Smooth muscle cell of the coronary artery (primary cell): ENCODE data around the gene HLA-DOA. TPM values are rescaled to one million over a fixed set of nuclear protein-coding genes. Genes with fewer than 3 reads are reported as not detected.

Source experiments
- total RNA-seq: library from RNA; depleted of rRNA; stranded (reverse); fragments of >200 nt; gene quantifications from 2 replicates; pipeline ENCODE4 v1.2.3, GENCODE V29; 2014; ENCODE audit warnings: low replicate concordance

HLA-DOA gene
- under 0.01 TPM in 1 of 2 replicates, not detected in the other for total RNA-seq

DNA sequence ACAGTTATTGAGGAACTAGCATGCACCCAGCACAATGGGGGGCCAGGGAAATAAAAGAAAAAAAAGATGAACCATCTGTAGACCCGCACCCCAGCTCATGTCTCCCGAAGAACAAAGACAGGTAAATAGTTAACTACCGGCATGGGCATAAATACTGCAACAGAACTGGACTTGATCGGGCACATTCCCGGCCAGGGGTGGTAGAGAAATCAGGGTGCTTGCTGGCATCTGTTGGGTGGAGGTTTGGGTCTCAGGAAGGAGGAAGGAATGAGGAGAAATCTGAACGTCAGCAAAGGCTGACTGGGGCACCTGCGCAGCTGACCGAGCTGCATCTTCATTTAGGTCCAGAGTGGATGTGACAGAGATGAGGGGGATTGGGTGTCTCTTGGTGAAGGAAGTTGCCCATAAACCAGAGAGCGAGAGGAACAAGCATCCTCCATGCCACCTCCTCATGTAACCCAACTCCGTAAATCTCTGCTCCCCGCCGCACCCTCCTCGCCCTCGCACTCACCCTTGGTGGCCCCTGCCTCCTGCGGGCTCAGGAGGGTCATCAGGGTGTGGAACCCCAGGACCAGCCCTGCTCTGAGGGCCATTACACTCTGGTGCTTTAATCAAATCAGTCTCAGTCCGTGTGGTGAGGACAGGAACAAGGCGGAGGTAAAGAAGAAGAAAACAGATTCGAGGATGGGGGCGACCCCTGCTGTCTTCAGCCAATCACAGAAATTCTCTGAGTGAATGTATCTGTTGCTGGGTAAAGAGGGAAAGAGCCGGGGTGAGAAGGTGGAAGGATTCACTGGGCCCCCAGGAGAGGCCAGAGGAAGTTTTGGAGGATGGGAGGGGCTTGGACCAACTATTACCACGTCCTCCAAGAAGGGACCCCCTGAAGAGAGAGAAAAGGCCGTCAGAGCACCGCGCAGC lies at the start of gene HLA-DOA:
Gene HLA-DOA, minus strand, starts transcription at position 648 of the 918 bp plus-strand sequence.

DNA sequence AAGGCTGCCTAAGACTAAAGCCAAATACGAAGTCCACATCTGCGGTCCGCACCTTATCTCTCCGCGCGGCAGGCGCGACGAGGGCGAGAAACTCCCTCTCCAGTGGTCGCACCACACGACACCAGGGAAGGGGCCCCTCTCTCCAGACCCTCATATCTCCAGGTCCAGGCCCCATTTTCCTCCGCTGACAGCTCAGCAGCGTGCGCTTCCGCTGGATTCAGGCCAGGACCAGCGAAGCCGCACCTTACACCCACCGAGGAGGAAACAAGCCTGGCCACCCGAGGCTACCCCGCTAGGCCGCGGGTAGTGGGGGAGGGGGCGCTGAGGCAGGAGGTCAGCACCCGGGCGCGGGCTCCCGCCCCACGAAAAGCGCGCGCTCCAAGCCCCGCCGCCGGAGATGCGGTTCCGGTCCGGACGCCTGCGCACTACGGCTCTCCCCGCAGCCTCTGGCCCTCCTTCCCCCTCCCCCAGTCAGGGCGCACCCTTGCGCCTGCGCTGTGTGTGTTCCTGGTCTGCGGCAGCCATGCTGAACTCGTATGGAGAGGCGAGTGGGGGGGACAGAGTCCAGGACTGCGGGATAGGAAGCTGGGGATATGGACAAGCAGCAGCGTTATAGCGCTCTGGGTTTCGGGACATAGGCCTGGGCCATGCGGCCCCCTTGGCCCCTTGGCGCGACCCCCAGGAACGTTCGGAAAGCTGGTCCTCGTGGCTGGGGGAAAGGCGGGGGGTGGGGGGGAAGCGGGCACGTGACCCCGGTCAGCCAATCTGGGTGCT lies 41.1 kb downstream of the HLA-DOA start, which contains the start of gene BRD2:
Gene BRD2, plus strand, starts transcription at position 502 of the 774 bp plus-strand sequence. CDS start 4,305 bp downstream, outside the sequence.

Other genes with a start within 250 kb of the HLA-DOA start
- gene HLA-DQB2, start 246.1 kb downstream of the HLA-DOA start, total RNA-seq = not detected in 2 replicates
- 0.59 TPM in 1 of 2 replicates, not detected in the other for gene HLA-DOB, start 192.6 kb downstream of the HLA-DOA start, total RNA-seq
- gene TAP2, start 170.9 kb downstream of the HLA-DOA start, total RNA-seq = 20.8 and 40.5 TPM in 2 replicates
- 44.2 and 72.4 TPM in 2 replicates for gene PSMB8, start 165.5 kb downstream of the HLA-DOA start, total RNA-seq
- 28.0 and 33.1 TPM in 2 replicates for gene TAP1, start 155.9 kb downstream of the HLA-DOA start, total RNA-seq
- 16.1 and 45.7 TPM in 2 replicates for gene PSMB9, start 155.4 kb downstream of the HLA-DOA start, total RNA-seq
- gene HLA-DMB, start 68.6 kb downstream of the HLA-DOA start, total RNA-seq = 0.08 and 0.12 TPM in 2 replicates
- gene HLA-DMA, start 56.5 kb downstream of the HLA-DOA start, total RNA-seq = 0.82 and 2.9 TPM in 2 replicates
- 39.6 and 40.2 TPM in 2 replicates for gene BRD2, start 41.0 kb downstream of the HLA-DOA start, total RNA-seq
- 9.7 TPM in 1 of 2 replicates, not detected in the other for gene HLA-DPA1, start 64.1 kb upstream of the HLA-DOA start, total RNA-seq
- 1.4 and 17.0 TPM in 2 replicates for gene HLA-DPB1, start 66.4 kb upstream of the HLA-DOA start, total RNA-seq
- gene COL11A2, start 182.9 kb upstream of the HLA-DOA start, total RNA-seq = 0.08 and 0.12 TPM in 2 replicates
- gene RXRB, start 191.1 kb upstream of the HLA-DOA start, total RNA-seq = 22.0 and 28.2 TPM in 2 replicates
- gene SLC39A7, start 191.3 kb upstream of the HLA-DOA start, total RNA-seq = 105 and 195 TPM in 2 replicates
- gene HSD17B8, start 195.1 kb upstream of the HLA-DOA start, total RNA-seq = 6.0 and 7.4 TPM in 2 replicates
- gene RING1, start 198.9 kb upstream of the HLA-DOA start, total RNA-seq = 33.6 and 35.0 TPM in 2 replicates